Neural cell (in vitro differentiated cells): ENCODE results near the gene KDM4C.

Experiments used
- EP300 ChIP-seq: fragments of 450-650 bp; conservative IDR thresholded peaks from 2 replicates; pipeline ENCODE4 v1.6.1; 2014; ENCODE audit warnings: antibody characterized with exemption, mild to moderate bottlenecking, moderate library complexity; ENCODE audit not compliant: poor library complexity, severe bottlenecking
- EZH2 ChIP-seq: fragments of 200-600, 300-800 bp; shearing (Covaris generic), sonication (generic); IDR thresholded peaks from 2 replicates; pipeline ENCODE4 v1.6.1; 2014; ENCODE audit warnings: antibody characterized with exemption, low read length, borderline replicate concordance, mild to moderate bottlenecking; ENCODE audit not compliant: insufficient read depth, poor library complexity, severe bottlenecking
- MXI1 ChIP-seq: fragments of 450-650 bp; conservative IDR thresholded peaks from 2 replicates; pipeline ENCODE4 v1.6.1; 2014; ENCODE audit warnings: antibody characterized with exemption, mild to moderate bottlenecking; ENCODE audit not compliant: poor library complexity, severe bottlenecking
- POLR2AphosphoS5 ChIP-seq: IDR thresholded peaks from 2 replicates; pipeline ENCODE4 v1.6.1; 2012
- RAD21 ChIP-seq: fragments of 450-650 bp; conservative IDR thresholded peaks from 2 replicates; pipeline ENCODE4 v1.6.1; 2014; ENCODE audit warnings: antibody characterized with exemption, mild to moderate bottlenecking, moderate library complexity
- SMC3 ChIP-seq: fragments of 450-650 bp; conservative IDR thresholded peaks from 2 replicates; pipeline ENCODE4 v1.6.1; 2014; ENCODE audit warnings: antibody characterized with exemption, mild to moderate bottlenecking, moderate library complexity; ENCODE audit not compliant: poor library complexity
- TAF1 ChIP-seq: IDR thresholded peaks from 2 replicates; pipeline ENCODE4 v1.6.1; 2012; ENCODE audit warnings: low read depth
- TF ChIP-seq, protein P1 (sequence below): fragments of 450-650 bp; IDR thresholded peaks from 2 replicates; pipeline ENCODE4 v1.5.1; 2014; ENCODE audit warnings: antibody characterized with exemption, mild to moderate bottlenecking, moderate library complexity; ENCODE audit not compliant: poor library complexity, severe bottlenecking
- TF ChIP-seq, protein P2 (sequence below): IDR thresholded peaks from 2 replicates; pipeline ENCODE4 v1.6.1; 2012; ENCODE audit warnings: borderline replicate concordance

DNA sequence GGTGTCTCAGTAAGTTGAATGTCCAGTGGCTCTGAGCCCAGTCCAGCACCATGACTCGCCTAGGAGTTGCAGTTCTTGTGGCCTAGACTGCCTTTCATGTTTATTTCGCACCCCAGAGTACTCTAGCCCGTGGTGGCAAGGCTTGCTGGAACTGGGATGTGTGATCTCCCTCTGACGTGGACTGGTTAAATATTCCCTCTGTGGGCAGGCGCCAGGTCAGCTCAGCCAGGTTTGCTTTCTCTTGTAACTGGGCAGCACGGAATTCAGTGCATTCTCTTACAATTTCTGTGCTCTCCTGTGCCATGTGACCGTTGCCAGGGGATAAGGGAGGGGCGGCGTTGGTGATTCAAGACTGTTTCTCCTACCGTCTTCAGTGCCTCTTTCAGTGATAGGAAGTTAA lies 270.8 kb downstream of the KDM4C start:
- TF ChIP-seq, protein P1, sequence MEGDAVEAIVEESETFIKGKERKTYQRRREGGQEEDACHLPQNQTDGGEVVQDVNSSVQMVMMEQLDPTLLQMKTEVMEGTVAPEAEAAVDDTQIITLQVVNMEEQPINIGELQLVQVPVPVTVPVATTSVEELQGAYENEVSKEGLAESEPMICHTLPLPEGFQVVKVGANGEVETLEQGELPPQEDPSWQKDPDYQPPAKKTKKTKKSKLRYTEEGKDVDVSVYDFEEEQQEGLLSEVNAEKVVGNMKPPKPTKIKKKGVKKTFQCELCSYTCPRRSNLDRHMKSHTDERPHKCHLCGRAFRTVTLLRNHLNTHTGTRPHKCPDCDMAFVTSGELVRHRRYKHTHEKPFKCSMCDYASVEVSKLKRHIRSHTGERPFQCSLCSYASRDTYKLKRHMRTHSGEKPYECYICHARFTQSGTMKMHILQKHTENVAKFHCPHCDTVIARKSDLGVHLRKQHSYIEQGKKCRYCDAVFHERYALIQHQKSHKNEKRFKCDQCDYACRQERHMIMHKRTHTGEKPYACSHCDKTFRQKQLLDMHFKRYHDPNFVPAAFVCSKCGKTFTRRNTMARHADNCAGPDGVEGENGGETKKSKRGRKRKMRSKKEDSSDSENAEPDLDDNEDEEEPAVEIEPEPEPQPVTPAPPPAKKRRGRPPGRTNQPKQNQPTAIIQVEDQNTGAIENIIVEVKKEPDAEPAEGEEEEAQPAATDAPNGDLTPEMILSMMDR = no peak
- no peak for TF ChIP-seq POLR2AphosphoS5
- no peak for TF ChIP-seq RAD21
- no peak for TF ChIP-seq EP300
- TF ChIP-seq, protein P2, sequence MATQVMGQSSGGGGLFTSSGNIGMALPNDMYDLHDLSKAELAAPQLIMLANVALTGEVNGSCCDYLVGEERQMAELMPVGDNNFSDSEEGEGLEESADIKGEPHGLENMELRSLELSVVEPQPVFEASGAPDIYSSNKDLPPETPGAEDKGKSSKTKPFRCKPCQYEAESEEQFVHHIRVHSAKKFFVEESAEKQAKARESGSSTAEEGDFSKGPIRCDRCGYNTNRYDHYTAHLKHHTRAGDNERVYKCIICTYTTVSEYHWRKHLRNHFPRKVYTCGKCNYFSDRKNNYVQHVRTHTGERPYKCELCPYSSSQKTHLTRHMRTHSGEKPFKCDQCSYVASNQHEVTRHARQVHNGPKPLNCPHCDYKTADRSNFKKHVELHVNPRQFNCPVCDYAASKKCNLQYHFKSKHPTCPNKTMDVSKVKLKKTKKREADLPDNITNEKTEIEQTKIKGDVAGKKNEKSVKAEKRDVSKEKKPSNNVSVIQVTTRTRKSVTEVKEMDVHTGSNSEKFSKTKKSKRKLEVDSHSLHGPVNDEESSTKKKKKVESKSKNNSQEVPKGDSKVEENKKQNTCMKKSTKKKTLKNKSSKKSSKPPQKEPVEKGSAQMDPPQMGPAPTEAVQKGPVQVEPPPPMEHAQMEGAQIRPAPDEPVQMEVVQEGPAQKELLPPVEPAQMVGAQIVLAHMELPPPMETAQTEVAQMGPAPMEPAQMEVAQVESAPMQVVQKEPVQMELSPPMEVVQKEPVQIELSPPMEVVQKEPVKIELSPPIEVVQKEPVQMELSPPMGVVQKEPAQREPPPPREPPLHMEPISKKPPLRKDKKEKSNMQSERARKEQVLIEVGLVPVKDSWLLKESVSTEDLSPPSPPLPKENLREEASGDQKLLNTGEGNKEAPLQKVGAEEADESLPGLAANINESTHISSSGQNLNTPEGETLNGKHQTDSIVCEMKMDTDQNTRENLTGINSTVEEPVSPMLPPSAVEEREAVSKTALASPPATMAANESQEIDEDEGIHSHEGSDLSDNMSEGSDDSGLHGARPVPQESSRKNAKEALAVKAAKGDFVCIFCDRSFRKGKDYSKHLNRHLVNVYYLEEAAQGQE = no peak
- no peak for TF ChIP-seq EZH2
- no peak for TF ChIP-seq SMC3
- no peak for TF ChIP-seq TAF1
- TF ChIP-seq MXI1 = no peak
